Measurements from ENCODE around the gene KCNMA1.
A peak's percentile ranks its signal among the peaks of the same experiment; 100 is the strongest.

DNA sequence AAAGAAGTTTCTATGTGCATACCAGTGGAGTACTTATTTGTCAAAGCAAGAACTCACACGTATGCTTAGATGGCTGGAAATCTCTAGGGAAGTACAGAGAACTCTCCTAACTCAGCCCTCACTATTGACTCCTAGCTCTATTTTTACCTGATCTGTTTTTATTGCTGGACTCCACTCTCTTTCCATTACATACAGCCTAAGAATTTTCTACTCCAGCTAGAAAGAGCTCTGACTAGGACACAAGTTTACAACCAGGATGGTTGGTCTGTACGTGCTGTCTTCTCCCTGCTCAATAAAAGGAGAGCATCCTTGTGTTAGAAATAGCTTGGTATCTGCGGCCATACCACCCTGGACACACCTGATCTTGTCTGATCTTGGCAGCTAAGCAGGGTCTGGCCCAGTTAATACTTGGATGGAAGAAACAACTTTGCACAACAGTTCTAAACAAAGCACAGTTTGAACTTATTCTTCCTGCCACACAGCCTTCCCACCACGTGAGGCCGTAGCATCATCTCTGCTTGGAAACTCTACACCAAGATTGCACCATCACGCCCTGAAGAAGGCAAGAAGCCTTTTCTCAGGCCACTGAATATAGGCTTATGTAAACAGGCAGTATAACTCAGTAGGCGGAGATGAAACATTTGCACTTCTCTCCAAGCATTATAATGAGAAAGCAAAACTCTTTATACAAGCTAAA is 50.7 kb downstream of the KCNMA1 start:
- TF ChIP-seq, protein P1, sequence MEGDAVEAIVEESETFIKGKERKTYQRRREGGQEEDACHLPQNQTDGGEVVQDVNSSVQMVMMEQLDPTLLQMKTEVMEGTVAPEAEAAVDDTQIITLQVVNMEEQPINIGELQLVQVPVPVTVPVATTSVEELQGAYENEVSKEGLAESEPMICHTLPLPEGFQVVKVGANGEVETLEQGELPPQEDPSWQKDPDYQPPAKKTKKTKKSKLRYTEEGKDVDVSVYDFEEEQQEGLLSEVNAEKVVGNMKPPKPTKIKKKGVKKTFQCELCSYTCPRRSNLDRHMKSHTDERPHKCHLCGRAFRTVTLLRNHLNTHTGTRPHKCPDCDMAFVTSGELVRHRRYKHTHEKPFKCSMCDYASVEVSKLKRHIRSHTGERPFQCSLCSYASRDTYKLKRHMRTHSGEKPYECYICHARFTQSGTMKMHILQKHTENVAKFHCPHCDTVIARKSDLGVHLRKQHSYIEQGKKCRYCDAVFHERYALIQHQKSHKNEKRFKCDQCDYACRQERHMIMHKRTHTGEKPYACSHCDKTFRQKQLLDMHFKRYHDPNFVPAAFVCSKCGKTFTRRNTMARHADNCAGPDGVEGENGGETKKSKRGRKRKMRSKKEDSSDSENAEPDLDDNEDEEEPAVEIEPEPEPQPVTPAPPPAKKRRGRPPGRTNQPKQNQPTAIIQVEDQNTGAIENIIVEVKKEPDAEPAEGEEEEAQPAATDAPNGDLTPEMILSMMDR (IDR thresholded peaks at IDR 0.05 in 8 of 11, conservative IDR thresholded peaks at IDR 0.05 in 3 of 11): no peak
- TF ChIP-seq POLR2A (IDR thresholded peaks at IDR 0.05): no peak
- TF ChIP-seq POLR2AphosphoS5 (IDR thresholded peaks at IDR 0.05): peak in 1 of 3 donors; percentile 66
